Lung (tissue), 12 donors: ENCODE measurements around the gene KRT78. TPM values are rescaled to one million over a fixed set of nuclear protein-coding genes. Genes with fewer than 3 reads are reported as not detected.
A peak's percentile ranks its signal among the peaks of the same experiment; 100 is the strongest.

Experiments used
- ATAC-seq: fragments of 200-7000 bp; cut with Tn5 transposase; one replicate; pipeline ENCODE4 v1.9.1; 2020; ENCODE audit warnings: moderate number of reproducible peaks; ENCODE audit not compliant: insufficient read depth, low FRiP score
- DNase-seq, 3 donors: peaks; one replicate each; pipeline ENCODE4 v3.0.0-alpha.2; 2013 to 2017
- H3K27ac ChIP-seq, 2 donors: one replicate each; pipeline ENCODE4 v1.5.1; 2013; ENCODE audit warnings: mild to moderate bottlenecking in 2 of 2, moderate library complexity in 2 of 2, control low read depth in 1 of 2, inconsistent platforms in 1 of 2, low read depth in 1 of 2, low read length in 1 of 2
- H3K27me3 ChIP-seq, 3 donors: one replicate each; pipeline ENCODE4 v1.5.1; 2013; ENCODE audit warnings: low read length in 2 of 3; ENCODE audit not compliant: control insufficient read depth in 3 of 3, insufficient read depth in 3 of 3
- H3K36me3 ChIP-seq, 4 donors: one replicate each; pipeline ENCODE4 v1.5.1; 2013; ENCODE audit warnings: low read length in 4 of 4, mild to moderate bottlenecking in 1 of 4, moderate library complexity in 1 of 4; ENCODE audit not compliant: control insufficient read depth in 4 of 4, insufficient read depth in 4 of 4
- H3K4me1 ChIP-seq, 5 donors: one replicate each; pipeline ENCODE4 v1.5.1; 2013; ENCODE audit warnings: low read length in 5 of 5, mild to moderate bottlenecking in 2 of 5, moderate library complexity in 1 of 5; ENCODE audit not compliant: control insufficient read depth in 5 of 5, insufficient read depth in 5 of 5
- H3K4me3 ChIP-seq: one replicate; pipeline ENCODE4 v1.5.1; 2013; ENCODE audit warnings: mild to moderate bottlenecking, control low read depth, moderate library complexity
- H3K9ac ChIP-seq, 2 donors: one replicate each; pipeline ENCODE4 v1.5.1; 2013; ENCODE audit warnings: low read length in 2 of 2, control low read depth in 1 of 2; ENCODE audit not compliant: insufficient read depth in 1 of 2
- H3K9me3 ChIP-seq, 4 donors: one replicate each; pipeline ENCODE4 v1.5.1; 2013; ENCODE audit warnings: low read length in 3 of 4, mild to moderate bottlenecking in 1 of 4, moderate library complexity in 1 of 4; ENCODE audit not compliant: control insufficient read depth in 4 of 4, insufficient read depth in 3 of 4
- CTCF ChIP-seq: IDR thresholded peaks from 2 replicates; pipeline ENCODE4 v1.5.1; 2012; ENCODE audit warnings: mild to moderate bottlenecking; ENCODE audit errors: control extremely low read depth, extremely low read depth
- WGBS, 2 donors: extraction: QIAGEN DNeasy Blood & Tissue Kit; methylation state at CpG; one replicate each; pipeline ENCODE4 v1.1.7; 2013; 5-methylcytosine and 5-hydroxymethylcytosine counted together
- polyA plus RNA-seq, 2 donors: library from polyadenylated mRNA; stranded (reverse); fragments of 200-250 nt; gene quantifications; one replicate each; pipeline ENCODE4 v1.2.1, GENCODE V29; 2013
- total RNA-seq, 2 donors: library from RNA; depleted of rRNA in 1 of 2; stranded (reverse); fragments of >200 nt in 1 of 2; gene quantifications; one replicate each; pipeline ENCODE4 v1.2.1, GENCODE V29; 2014 to 2021
- donor health status: control.
- donor health status: control.
- donor health status: Bipolar disorder and iron deficiency.
- donor health status: healthy.
- donor health status: DM: yes; HTN: yes; CAD: no.

KRT78 gene
- total and polyA plus RNA-seq, 4 donors, result 0.02 to 0.65 TPM; not detected in 2

GRCh38 chr12:52789637-52790426 lies 59.0 kb downstream of the KRT78 start:
- WGBS, 2 donors, result 23 to 25% methylated on average over 44 to 50 of the region's 50 CpGs
- peak in 1 of 3 donors; percentile 7 for DNase-seq
- peaks cover 0 to 3% (median 0%) of the 10 kb centered on the region in 5 donors for H3K4me1 ChIP-seq
- ATAC-seq, result no peak
- no peak overlapping the region for H3K9ac ChIP-seq
- H3K4me3 ChIP-seq, result no peak overlapping the region
- peaks cover 0 to 34% (median 21%) of the 10 kb centered on the region in 3 donors for H3K27me3 ChIP-seq
- H3K27ac ChIP-seq, result no peak overlapping the region
- no peaks in the 10 kb centered on the region for H3K36me3 ChIP-seq
- H3K9me3 ChIP-seq, result no peaks in the 10 kb centered on the region
- TF ChIP-seq CTCF, result no peak

DNA sequence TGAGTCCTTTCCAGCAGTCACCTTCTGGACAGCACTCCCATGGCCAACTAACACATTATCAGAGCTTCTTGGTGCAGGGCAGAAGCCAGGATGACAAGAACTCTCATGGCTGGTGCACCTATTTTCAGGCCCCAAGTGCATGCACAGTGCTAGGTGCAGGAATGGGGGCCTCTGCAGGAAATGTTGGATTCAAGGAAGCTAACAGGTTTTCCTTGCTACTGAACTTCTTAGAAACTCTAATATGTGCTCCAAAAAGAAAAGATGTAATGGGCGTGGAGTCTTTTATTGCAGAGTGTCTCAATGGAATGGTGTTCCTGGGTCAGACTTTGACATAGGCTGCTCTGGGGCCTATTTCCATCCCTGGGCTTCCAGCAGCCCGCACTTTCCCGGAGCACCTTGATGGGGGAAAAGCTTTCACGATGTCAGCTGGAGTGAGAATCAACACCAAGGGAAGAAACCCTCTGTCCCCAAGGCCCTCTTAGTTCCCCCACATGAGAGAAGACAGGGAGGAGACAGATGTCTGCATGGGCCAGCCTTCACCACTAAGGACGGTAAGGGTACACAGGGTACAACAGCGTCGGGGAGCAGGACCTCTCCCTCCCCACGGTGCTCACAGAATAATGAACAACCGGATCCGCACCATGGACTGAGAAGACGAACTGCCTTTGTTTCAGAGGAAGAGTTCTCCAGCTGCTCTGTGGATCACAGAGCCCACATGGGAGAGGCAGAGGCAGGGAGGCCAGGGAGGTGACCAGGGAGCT lies 59.7 kb downstream of the KRT78 start:
- Histone ChIP-seq H3K36me3 (no peaks in the 10 kb centered on the region), H3K27me3 (peaks cover 0 to 40% (median 21%) of the 10 kb centered on the region in 3 donors), H3K9ac (no peak overlapping the region), H3K4me1 (peaks cover 0 to 3% (median 0%) of the 10 kb centered on the region in 5 donors), H3K9me3 (no peaks in the 10 kb centered on the region), H3K4me3 (no peak overlapping the region), H3K27ac (no peak overlapping the region)
- no peak for TF ChIP-seq CTCF
- WGBS, 2 donors, result 95 to 96% methylated on average over 11 of the region's 11 CpGs
- no peak for DNase-seq
- no peak for ATAC-seq

DNA sequence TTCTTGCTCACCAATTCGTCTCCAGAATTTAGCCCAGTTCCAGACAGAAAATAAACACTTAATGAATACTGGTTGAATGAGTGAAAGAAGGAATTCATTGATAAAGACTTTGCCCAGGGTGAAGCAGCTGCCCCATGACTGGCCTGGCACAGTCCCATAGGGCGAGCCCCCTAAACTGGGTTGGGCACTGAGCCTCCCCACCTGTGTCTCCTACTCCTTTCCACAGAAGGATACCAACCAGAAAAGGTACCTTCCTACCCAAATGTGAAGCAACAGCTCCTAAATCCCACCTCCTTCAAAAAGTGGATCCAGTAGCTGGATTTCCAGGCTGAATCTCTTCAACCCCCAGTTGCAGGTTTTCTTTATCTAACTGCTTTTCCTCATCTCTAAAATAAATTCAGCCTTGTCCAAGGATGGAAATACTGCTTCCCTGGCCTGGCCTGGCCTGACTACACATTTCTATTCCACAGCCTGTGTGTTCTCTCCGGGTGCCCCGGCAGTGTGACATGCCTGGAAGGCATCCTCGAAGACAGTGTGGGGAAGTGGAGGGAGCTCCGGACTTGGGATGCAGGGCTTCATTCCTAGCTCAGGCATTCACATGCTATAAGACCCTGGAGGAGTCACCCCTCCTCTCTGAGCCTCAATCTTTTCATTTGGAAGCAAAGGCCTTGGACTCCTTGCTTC lies 60.5 kb downstream of the KRT78 start:
- H3K4me3 ChIP-seq, result no peak overlapping the region
- no peak overlapping the region for H3K9ac ChIP-seq
- WGBS, 2 donors, result 68 to 81% methylated on average over 6 of the region's 6 CpGs
- peaks cover 0 to 47% (median 21%) of the 10 kb centered on the region in 3 donors for H3K27me3 ChIP-seq
- H3K9me3 ChIP-seq, result no peaks in the 10 kb centered on the region
- DNase-seq (no peak), ATAC-seq (no peak)
- H3K27ac ChIP-seq, result no peak overlapping the region
- TF ChIP-seq CTCF, result no peak
- peaks cover 0 to 3% (median 0%) of the 10 kb centered on the region in 5 donors for H3K4me1 ChIP-seq
- no peaks in the 10 kb centered on the region for H3K36me3 ChIP-seq

Other genes with a start within 250 kb of the KRT78 start
- gene KRT72, start 247.5 kb downstream of the KRT78 start, total RNA-seq, result under 1 TPM in 1 of 2 donors, not detected in 1; 0.17 TPM
- gene KRT72, start 247.5 kb downstream of the KRT78 start, polyA plus RNA-seq, result under 1 TPM; 0.14 TPM
- not detected for gene KRT73, start 230.4 kb downstream of the KRT78 start, total RNA-seq
- gene KRT73, start 230.4 kb downstream of the KRT78 start, polyA plus RNA-seq, result under 1 TPM in 1 of 2 donors, not detected in 1; 0.07 TPM
- gene KRT2, start 196.8 kb downstream of the KRT78 start, total RNA-seq, result not detected
- gene KRT2, start 196.8 kb downstream of the KRT78 start, polyA plus RNA-seq, result under 1 TPM in 1 of 2 donors, not detected in 1; 0.03 TPM
- under 1 TPM; 0.09 to 0.82 TPM for gene KRT1, start 168.6 kb downstream of the KRT78 start, total RNA-seq
- gene KRT1, start 168.6 kb downstream of the KRT78 start, polyA plus RNA-seq, result not detected
- gene KRT77, start 145.5 kb downstream of the KRT78 start, total RNA-seq, result not detected
- gene KRT77, start 145.5 kb downstream of the KRT78 start, polyA plus RNA-seq, result not detected
- not detected for gene KRT76, start 71.6 kb downstream of the KRT78 start, total RNA-seq
- gene KRT76, start 71.6 kb downstream of the KRT78 start, polyA plus RNA-seq, result not detected
- gene KRT3, start 52.9 kb downstream of the KRT78 start, total RNA-seq, result not detected
- not detected for gene KRT3, start 52.9 kb downstream of the KRT78 start, polyA plus RNA-seq
- gene KRT4, start 34.9 kb downstream of the KRT78 start, total RNA-seq, result 1 to 10 TPM; 3.3 to 3.6 TPM
- 1 to 10 TPM; 1.3 to 7.7 TPM for gene KRT4, start 34.9 kb downstream of the KRT78 start, polyA plus RNA-seq
- under 1 TPM in 1 of 2 donors, not detected in 1; 0.12 TPM for gene KRT79, start 14.7 kb downstream of the KRT78 start, total RNA-seq
- gene KRT79, start 14.7 kb downstream of the KRT78 start, polyA plus RNA-seq, result 1 to 10 TPM in 1 of 2 donors, under 1 TPM in 1; 0.02 to 1.5 TPM
- gene KRT8, start 56.1 kb upstream of the KRT78 start, total RNA-seq, result 100 to 1,000 TPM; 150 to 639 TPM
- 100 to 1,000 TPM; 425 to 538 TPM for gene KRT8, start 56.1 kb upstream of the KRT78 start, polyA plus RNA-seq
- gene KRT18, start 100.1 kb upstream of the KRT78 start, total RNA-seq, result 100 to 1,000 TPM; 165 to 434 TPM
- gene KRT18, start 100.1 kb upstream of the KRT78 start, polyA plus RNA-seq, result 100 to 1,000 TPM; 358 to 571 TPM
- 100 to 1,000 TPM; 301 to 684 TPM for gene EIF4B, start 157.5 kb upstream of the KRT78 start, total RNA-seq
- gene EIF4B, start 157.5 kb upstream of the KRT78 start, polyA plus RNA-seq, result 100 to 1,000 TPM in 1 of 2 donors, 10 to 100 TPM in 1; 81.9 to 139 TPM
- gene TNS2, start 201.1 kb upstream of the KRT78 start, total RNA-seq, result 100 to 1,000 TPM in 1 of 2 donors, 10 to 100 TPM in 1; 56.7 to 182 TPM
- 100 to 1,000 TPM in 1 of 2 donors, 10 to 100 TPM in 1; 72.8 to 138 TPM for gene TNS2, start 201.1 kb upstream of the KRT78 start, polyA plus RNA-seq
- 10 to 100 TPM; 17.1 to 60.2 TPM for gene SPRYD3, start 230.4 kb upstream of the KRT78 start, total RNA-seq
- gene SPRYD3, start 230.4 kb upstream of the KRT78 start, polyA plus RNA-seq, result 10 to 100 TPM; 24.4 to 45.5 TPM
- gene IGFBP6, start 248.7 kb upstream of the KRT78 start, total RNA-seq, result 10 to 100 TPM; 16.0 to 42.5 TPM
- gene IGFBP6, start 248.7 kb upstream of the KRT78 start, polyA plus RNA-seq, result 10 to 100 TPM; 15.9 to 75.0 TPM